Measurements from ENCODE around the gene CERS4.
"Not testable (repeated sequence)": the region's sequence is repeated elsewhere in the genome, so short reads cannot be mapped to it uniquely, and the experiment has no call there.

The CERS4 gene

GRCh38 chr19:8244442-8244841 lies 35.3 kb downstream of the CERS4 start:
- no peak for DNase-seq

DNA sequence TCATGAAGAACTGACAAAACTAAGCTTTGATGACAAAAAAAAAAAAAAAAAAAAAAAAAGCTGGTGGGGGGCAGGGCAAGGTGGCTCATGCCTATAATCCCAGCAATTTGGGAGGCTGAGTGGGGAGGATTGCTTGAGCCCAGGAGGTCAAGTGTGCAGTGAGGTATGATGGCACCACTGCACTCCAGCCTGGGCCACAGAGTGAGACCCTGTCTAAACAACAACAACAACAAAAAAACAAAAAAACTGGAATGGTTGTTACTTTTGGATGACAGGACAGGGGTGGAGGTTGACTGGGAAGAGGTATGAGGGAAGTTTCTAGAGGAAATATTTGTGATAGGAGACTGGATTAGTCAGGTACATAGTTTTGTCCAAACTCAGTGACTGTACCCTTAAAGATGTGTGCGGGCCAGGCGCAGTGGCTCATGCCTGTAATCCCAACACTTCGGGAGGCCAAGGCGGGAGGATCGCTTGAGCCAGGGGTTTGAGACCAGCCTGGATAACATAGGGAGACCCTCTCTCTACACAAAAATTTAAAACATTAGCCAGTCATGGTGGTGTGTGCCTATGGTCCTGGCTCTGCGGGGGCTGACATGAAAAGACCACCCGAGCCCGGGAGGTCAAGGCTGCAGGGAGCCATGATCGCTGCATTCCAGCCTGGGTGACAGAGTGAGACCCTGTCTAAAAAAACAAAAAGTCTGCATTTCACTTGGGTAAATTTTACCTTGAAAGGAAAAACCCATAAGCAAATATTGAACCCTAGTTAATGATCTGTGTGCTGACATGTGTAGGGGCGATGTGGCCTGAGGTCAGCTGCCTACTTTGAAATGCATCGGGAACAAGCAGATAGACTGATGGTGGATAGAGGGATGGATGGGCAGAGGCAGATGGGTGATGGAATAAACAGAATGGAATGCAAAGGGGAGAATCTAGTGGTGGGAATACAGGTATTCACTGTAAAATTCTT lies 37.0 kb downstream of the CERS4 start:
- no peak for DNase-seq

GRCh38 chr19:8247129-8247890 lies 38.1 kb downstream of the CERS4 start:
- not testable (repeated sequence) for DNase-seq

DNA sequence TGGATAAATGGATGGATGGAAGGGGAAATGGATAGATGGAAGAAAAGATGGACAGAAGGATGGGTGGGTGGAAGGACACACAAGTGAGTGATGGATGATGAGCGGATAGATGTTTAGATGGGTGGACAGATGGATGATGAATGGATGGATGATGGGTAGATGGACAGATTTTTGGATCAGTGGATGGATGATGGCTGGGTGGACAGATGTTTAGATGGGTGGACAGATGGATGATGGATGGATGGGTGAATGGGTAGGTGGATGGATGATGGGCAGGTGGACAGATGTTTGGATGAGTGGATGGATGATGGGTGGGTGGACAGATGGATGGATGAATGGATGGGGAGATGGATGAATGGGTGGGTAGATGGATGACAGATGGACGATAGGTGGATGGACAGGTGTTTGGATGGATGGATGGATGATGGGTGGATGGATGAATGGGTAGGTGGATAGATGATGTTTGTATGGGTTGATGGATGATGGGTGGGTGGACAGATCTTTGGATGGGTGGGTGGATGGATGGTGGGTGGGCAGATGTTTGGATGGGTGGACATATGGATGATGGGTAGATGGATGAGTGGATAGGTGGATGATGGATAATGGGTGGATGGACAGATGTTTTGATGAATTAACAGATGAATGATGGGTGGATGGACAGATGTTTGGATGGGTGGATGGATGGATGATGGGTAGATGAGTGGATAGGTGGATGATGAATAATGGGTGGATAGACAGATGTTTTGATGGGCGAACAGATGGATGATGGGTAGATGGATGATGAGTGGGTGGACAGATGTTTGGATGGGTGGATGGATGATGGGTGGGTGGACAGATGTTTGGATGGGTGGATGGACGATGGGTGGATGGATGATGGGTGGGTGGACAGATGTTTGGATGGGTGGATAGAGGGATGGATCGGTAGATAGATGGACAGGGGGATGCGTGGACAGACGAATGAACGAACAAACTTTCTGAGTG lies 39.5 kb downstream of the CERS4 start:
- no peak for DNase-seq

GRCh38 chr19:8250596-8250995 lies 41.4 kb downstream of the CERS4 start:
- DNase-seq = no peak

DNA sequence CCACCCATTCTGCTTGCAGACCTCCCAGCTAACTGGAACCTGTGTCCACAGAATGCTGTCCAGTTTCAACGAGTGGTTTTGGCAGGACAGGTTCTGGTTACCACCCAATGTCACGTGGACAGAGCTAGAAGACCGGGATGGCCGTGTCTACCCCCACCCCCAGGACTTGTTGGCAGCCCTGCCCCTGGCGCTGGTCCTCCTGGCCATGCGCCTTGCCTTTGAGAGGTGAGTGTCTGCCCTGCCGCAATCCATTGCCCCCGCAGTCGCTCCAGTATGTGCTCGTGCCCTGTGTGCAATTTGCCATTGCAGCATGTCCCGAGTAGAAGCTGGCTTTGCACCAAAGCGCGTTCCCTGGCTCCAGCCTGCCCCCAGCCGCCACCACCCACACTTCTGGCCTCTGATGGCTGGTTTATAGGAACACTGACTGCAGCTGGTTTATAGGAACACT lies 41.9 kb downstream of the CERS4 start:
- no peak for DNase-seq

GRCh38 chr19:8252922-8253589 lies 43.9 kb downstream of the CERS4 start:
- DNase-seq = no peak

DNA sequence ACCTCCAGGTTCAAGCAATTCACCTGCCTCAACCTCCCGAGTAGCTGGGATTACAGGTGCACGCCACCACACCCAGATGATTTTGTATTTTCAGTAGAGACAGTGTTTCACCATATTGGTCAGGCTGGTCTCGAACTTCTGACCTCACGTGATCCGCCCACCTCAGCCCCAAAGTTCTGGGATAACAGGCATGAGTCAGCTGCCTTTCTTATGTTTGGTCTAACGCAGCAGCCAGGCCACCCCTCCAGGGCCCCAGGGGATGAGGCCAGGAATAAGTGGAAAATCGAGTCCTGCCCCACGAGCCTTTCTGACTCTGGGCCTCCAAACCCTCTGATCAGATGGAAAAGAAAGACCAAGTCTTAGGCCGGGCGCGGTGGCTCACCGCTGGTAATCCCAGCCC lies 44.5 kb downstream of the CERS4 start:
- no peak for DNase-seq

DNA sequence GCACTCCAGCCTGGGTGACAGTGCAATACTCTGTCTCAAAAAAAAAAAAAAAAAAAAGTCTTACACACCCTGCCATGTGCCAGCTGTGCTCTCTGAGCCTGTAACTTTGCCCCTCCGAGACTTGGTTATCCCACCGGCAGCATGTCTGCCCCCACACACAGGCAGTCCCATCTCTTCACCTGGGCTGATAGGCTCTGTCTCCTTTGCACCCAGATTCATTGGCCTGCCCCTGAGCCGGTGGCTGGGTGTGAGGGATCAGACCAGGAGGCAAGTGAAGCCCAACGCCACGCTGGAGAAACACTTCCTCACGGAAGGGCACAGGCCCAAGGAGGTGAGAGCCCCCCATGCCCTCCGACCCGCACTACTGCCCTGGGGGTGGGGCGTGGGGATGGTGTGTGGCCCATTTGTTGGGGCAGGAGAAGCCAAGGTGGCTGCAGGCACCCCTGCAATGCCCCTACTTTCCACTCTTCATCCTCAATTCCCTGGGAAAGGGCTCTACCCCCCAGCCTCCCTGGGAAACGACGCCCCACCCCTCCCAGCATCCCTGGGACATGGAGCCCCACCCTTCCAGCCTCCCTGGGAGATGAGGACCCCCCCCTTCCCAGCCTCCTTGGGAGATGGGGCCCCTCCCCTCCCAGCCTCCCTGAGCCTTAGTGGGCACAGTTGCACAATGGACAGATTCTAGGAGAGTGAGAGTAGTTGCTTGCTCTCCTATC lies 45.3 kb downstream of the CERS4 start:
- DNase-seq = no peak

DNA sequence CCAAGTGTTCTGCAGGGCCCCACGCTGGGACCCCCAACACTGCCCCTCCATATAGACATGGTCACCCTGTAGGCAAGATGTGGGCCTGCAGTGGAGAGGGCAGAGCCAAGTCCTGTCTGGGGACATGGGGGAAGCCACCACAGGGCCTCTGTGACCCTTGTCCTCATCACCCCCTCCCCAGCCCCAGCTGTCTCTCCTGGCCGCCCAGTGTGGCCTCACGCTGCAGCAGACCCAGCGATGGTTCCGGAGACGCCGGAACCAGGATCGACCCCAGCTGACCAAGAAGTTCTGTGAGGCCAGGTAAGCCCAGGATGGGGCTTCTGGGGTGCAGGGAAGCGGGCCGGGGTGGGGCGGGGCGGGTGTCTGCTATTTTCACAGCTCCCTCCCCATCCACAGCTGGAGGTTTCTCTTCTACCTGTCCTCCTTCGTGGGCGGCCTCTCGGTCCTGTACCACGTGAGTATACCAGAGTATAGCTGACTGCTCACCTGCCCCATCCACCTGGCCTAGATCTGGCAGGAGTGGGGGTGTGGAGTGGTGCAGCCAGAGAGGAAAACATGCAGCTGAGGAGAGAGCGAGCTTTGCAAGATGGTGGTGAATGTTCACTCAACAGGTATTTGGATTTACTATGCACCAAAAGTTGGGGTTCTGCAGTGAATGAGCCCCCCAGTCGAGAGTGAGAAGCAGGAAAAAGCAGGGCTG lies 46.4 kb downstream of the CERS4 start:
- DNase-seq = no peak

- no peak for DNase-seq
Observed at GRCh38 chr19:8256276-8257051, 47.3 kb downstream of the CERS4 start.

GRCh38 chr19:8257052-8257443 lies 47.9 kb downstream of the CERS4 start:
- DNase-seq = no peak

GRCh38 chr19:8259142-8259921 lies 50.2 kb downstream of the CERS4 start:
- DNase-seq = no peak

DNA sequence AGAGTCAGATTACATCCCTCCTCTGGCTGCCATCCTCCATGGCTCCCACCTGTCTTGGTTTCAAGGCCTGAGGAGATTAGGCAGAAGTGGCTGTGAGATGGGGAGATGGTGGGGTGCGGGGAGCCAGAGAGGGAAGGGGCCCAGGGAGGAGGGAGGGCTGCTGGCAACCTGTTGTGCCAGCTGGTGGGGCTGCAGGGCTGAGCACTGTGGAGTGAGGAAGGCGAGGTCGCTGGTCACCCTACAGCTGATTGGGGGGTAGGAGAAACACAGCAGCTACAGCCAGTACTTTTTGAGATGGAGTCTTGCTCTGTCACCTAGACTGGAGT lies 50.7 kb downstream of the CERS4 start:
- no peak for DNase-seq

DNA sequence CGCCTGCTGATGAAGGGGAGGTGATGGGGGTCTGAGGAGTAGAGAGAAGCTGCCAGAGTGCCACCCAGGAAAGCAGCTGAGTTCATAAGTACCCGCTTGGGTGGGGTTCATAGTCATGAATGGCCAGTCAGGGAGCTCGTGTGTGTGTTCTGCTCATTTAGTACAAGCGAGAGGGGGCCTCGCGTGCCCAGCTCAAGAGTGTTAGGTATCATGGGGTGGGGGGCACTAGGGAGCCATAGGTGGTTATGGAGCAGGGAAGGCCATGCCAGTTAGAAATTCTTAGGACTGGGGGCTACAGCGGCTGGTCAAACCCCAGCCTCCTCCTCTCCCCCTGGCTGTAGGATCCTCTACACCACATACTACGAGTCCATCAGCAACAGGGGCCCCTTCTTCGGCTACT lies 52.2 kb downstream of the CERS4 start:
- DNase-seq = no peak

DNA sequence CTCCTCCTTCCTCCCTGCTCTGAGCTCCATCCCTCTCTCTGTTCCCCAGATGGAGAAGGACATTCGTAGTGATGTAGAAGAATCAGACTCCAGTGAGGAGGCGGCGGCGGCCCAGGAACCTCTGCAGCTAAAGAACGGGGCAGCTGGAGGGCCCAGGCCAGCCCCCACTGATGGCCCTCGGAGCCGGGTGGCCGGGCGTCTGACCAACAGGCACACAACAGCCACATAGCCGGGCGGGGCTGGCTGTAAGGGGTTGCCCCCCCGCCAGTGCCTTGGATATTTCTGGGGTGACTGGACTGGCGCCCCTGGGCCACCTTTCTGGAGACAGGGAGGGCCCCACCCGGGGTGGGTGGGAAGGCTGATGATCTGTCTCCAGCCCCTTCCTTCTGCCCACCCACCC lies 52.7 kb downstream of the CERS4 start:
- DNase-seq = no peak

DNA sequence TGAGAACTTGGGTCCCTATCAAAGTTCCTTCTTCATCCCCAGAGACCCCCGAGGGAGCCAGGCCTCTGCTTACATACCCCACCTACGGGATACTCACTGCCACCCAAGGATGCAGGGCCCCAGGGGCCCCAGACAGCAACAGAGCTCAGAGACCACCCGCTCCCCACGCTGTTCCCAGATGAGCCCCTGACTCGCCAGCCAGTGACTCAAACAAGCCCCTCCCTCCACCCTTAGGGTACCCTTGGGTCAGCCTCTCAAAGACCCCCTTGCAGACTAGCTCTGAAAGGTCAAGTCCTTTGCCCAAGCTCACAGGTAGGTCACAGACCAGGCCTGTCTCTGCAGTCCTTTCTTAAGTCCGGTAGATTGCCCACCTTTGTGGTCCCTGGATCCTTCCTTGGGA lies 53.3 kb downstream of the CERS4 start:
- no peak for DNase-seq

DNA sequence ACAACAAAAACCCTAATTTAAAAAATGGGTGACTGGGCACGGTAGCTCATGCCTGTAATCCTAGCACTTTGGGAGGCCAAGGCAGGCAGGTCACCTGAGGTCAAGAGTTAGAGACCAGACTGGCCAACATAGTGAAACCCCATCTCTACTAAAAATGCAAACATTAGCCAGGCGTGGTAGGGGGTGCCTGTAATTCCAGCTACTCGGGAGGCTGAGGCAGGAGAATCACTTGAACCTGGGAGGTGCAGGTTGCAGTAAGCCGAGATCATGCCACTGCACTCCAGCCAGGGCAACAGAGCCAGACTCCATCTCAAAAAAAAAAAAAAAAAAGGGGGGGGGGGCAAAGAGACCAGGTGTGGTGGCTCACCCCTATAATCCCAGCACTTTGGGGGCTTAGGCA lies 55.1 kb downstream of the CERS4 start:
- DNase-seq = not testable (repeated sequence)

- no peak for DNase-seq
Observed at GRCh38 chr19:8265872-8266271, 56.7 kb downstream of the CERS4 start.

Data from NCI-H2081 treated with DMSO at 0.1 percent for 48 hours (cell line).